Glomerular visceral epithelial cell (primary cell): ENCODE data around the gene NME9.

Source experiments
- DNase-seq: peaks from one replicate; pipeline ENCODE4 v3.0.0-alpha.2; 2016; ENCODE audit errors: extremely low spot score

NME9 gene

GRCh38 chr3:138334608-138335007 lies 5.0 kb upstream of the NME9 start:
- DNase-seq, result no peak

DNA sequence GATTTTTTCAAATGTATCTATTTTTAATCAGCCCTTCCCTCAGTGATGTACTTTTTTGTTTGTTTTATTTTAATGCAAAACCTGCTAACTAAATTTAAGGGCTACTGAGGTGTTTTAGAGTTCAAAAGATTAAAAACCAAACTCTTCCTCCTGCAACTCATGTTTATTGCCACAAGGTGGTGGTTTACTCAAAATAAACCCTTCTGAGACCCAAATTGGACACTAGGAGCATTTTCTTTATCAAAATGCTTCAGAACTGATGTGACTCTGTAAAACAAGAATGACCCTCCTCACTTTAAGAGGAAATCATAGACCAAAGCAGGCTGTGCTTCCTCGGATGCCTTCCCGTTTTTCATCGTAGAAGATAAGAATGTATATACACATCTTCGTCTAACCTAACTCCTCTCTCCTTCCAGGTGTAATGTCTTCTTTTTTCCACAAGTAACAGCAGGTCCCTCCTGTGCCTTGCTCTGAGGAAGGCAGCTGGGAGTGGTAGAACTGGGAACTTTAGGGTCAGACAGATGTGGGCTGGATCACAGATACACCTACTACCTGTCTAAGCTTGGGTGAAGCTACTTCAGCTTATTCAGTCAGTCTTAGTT lies 2.9 kb upstream of the NME9 start:
- peak; percentile 33 for DNase-seq

GRCh38 chr3:138331143-138331894 lies 1.7 kb upstream of the NME9 start:
- DNase-seq, result no peak

- no peak for DNase-seq
These were observed 288 bp upstream of the NME9 start for GRCh38 chr3:138329984-138330293.

GRCh38 chr3:138328341-138328740 lies 1.3 kb downstream of the NME9 start:
- no peak for DNase-seq

- DNase-seq, result no peak
These were observed 1.8 kb downstream of the NME9 start for GRCh38 chr3:138327831-138328230.

DNA sequence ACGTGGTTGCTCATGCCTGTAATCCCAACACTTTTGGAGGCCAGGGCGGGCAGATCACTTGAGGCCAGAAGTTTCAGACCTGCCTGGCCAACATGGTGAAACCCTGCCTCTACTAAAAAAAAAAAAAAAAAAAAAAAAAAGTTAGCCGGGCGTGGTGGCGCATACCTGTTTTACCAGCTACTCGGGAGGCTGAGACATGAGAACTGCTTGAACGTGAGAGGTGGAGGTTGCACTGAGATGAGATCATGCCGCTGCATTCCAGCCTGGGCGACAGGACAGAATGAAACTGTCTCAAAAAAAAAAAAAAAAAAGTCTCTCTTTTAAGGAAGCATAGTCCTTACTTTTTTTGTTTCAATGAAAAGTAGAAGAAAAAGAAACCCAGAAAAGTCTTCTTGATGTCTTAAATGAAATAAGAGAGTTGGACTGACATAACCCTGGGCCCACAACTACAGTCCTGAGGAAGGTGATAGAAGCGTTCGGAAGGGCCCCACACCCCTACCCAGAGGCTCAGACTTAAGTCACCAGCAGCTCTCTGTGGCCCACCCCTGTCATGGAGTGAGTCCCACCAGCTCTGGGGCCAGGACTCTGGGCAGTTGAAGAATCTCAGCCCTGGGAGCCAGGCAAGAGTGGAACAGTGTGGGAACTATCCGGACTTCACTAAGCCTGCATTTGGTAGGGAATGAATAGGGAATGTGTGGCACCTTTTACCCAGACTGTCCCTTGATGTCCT lies 2.6 kb downstream of the NME9 start:
- no peak for DNase-seq

DNA sequence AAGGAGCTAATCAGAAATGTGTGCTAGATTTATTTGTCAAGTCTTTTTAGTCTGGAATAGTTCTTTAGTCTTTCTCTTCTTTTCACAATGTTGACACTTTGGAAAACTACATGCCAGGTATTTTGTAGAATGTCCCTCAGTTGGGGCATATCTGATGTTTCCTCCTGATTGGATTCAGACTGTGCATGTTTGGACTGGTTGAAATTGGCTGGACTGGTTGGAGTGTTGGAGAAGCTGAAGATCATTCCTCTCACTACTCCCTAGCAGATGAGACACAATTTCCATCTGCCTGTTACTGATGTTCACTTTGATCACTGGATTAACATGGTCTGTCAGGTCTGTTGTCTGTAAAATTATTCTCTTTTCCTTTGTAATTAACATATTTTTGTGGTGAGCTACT lies 3.7 kb downstream of the NME9 start:
- no peak for DNase-seq

DNA sequence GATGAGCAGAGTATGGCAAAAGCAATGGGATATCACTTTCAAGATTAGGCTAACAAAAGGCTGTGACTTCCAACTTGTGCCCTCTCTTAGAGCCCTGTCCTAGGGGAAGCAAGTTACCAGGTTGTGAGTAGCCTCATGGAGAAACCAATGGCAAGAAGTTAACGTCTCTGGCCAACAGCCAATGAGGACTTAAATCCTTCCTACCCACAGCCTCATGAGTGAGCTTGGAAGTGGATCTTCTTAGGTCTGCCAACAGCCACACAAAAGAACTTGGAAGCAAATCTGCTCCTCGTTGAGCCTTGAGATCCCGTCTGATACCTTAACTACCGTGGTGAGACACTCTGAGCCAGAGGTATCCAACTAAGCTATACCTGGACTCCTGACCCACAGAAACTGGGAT lies 5.7 kb downstream of the NME9 start:
- no peak for DNase-seq

DNA sequence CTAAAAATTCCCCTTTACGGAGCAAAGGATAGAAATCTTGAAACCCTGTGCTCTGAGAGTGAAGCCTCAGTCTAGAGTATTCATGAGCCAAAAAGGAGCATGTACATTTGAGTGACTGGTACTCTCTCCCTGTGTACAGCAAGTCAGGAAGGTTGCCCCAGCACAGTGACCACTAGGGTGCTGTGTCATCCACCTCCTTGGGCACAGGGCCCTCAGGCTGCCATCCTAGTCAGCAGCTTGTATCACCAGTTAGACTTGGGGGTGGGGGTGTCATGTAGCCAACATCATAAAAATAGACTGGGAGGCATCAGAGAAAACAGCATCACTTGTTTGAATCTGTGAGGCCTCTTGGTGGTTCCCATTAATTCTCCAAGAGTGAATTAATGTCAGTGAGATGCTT lies 12.0 kb downstream of the NME9 start:
- DNase-seq, result no peak

DNA sequence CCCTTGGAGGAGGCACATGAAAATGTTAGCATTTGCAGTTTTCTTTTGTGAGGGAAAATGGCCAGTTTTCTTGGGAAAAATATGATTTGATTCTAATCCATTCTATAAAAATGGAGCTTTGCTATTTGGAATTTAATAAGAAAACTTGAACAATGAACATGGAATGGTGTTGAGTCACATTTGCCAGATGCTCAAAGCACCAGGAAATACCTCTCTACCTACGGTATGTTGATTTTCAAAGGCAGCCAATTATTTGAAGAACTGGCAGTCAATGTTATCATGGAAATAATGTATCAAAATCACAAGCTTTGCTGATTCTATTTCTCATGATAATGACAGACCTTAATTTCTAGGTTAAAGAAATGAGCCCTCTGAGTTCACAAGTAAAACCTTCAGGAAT lies 14.9 kb downstream of the NME9 start:
- DNase-seq, result no peak

DNA sequence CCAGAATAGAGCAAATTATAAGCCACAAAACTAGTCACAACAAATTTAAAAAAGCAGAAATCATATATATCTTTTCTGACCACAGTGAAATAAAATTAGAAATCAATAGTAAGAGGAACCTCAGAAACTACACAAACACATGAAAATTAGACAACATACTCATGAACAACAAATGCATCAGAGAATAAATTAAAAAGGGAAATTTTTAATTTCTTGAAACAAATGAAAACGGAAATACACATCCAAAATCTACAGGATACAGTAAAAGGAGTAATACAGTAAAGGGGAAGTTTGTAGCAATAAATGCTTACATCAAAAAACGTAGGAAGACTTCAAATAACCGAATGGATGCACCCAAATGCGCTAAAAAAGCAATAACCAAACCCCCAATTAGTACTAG lies 19.2 kb downstream of the NME9 start:
- no peak for DNase-seq

DNA sequence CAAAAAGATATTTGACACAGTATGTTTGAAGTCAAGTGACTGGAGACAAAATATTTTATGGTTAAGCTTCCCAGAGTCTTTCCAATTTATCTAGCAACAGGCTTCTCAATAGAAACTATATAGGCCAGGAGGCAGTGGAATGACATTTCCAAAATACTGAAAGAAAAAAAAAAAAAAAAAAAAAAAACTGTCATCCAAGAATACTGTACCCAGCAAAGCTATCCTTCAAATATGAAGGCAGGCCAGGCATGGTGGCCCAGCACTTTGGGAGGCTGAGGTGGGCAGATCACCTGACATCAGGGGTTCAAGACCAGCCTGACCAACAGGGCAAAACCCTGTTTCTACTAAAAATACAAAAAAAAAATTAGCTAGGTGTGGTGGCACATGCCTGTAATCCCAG lies 20.9 kb downstream of the NME9 start:
- DNase-seq, result no peak

- DNase-seq, result no peak
These were observed 21.8 kb downstream of the NME9 start for GRCh38 chr3:138307899-138308298.

GRCh38 chr3:138303474-138303873 lies 26.2 kb downstream of the NME9 start:
- no peak for DNase-seq

- no peak for DNase-seq
These were observed 29.0 kb downstream of the NME9 start for GRCh38 chr3:138300647-138301046.

DNA sequence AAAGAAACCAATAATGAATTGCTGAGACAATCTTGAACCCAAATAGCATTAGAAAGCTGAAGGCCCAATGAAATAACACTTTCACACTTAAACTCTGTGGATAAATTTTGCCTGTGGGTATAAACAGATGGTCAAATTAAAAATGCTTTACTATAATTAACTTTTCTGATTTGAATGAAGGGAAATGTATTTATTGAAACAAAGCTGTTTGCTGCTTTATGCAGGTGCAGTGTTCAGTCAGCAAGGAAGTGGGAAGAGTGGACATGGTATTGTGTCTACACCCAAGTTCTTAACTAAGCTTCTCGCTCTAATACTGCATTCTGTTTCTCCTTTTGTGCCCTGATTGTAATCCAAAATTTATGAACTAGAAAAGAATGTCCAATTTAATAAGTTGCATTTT lies 31.8 kb downstream of the NME9 start:
- DNase-seq, result no peak

DNA sequence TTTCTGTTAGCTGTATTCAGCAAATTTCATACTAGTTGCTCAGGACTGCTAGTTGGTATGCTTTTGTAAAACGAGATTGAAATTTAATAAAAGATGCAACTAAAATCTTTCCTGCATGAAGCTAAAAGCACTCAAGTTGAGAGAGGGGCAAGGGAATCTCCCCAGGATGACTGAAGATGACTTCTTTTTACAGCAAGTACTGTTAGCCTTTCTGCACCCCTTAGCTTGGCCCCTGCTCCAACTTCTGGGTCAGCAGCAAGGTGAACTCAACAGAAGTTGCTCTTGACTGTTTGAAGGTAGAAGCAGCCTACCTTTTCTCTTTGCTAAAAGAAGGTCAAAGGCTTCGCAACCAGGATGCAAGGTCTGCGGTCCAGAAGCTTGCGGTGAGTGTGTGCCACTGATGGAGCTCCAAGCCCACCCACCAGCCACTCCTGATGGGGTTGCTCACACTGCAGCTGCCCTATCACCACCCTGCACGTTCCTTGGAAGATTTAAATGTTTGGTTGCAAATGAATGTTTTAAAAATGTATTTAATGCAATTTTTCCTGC lies 32.5 kb downstream of the NME9 start:
- no peak for DNase-seq

DNA sequence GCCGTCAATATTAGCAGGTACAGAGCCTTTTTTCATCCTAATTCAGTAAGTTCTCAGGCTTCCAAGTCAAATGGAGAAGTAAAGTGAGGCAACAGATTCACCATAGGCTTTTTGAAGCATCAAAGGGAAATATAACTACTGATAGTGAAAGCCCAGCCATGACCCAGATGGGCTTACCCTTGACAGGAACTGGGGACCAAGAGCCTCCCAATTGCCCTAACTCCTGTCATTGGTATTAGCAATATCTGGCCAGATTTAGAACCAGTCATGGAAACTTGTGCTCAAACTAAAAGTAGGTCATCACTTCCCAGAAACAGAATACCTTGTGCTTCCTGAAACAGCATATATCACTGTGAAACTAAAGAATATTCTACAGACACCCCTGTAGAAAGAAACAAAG lies 33.0 kb downstream of the NME9 start:
- no peak for DNase-seq

- no peak for DNase-seq
These were observed 40.0 kb downstream of the NME9 start for GRCh38 chr3:138289701-138290100.

DNA sequence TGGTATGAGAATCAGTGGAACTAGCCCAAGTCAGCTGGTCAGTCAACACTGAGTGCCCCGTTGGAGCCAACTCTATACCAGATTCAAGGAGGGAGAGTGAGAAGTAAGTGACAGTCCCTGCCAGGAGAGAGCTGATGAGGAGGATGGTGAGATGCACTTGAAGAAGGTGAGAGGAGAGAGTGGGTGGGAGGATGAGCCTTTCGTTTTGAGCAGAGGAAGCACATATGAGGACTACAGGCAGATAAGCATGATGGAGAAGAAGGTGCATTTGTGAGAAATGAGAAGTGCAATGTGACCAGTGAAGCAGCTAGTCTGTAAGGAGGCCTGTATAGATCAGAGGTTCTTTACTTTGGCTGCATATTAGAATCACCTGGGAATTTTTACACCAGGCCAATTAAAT lies 40.4 kb downstream of the NME9 start:
- DNase-seq, result no peak

DNA sequence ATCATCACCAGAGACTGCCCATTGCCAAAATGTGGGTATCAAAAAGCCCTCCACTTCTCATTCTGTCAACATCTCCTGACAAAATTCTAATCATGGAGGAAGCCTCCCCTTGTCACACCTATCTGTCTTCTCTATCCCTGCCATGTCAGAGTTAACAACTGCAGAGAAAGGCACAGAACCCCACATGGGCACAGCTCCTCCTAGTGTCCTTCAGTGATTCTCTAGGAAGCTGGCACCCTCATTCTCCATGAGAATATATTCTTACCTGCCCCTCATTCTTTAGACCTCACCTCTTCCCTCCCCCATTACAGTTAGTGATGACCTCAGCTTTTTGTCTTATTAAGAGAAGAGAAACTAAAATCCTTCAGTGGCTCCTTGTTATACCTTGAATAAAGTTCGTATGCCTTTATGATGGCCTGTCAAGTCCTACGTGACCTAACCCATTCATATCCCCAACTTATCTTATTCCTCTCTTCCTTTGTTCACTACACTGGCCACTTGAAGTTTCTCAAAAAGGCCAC lies 44.6 kb downstream of the NME9 start:
- DNase-seq, result no peak

GRCh38 chr3:138284079-138284478 lies 45.6 kb downstream of the NME9 start:
- DNase-seq, result no peak
